Liver (tissue), 9 donors: ENCODE measurements around the gene EEF2K. TPM values are rescaled to one million over a fixed set of nuclear protein-coding genes. Genes with fewer than 3 reads are reported as not detected.

Source experiments
- DNase-seq: peaks from one replicate; pipeline ENCODE4 v3.0.0-alpha.2; 2017; ENCODE audit warnings: low spot score
- H3K27ac ChIP-seq, 2 donors: one replicate each; pipeline ENCODE4 v1.7.0; 2013; ENCODE audit warnings: inconsistent platforms in 2 of 2, low read length in 2 of 2, control low read depth in 1 of 2, low read depth in 1 of 2, mild to moderate bottlenecking in 1 of 2
- H3K27me3 ChIP-seq, 4 donors: one replicate each; pipeline versions ENCODE4 v1.6.1 to v1.7.0; 2013; ENCODE audit warnings: low read length in 3 of 4, inconsistent platforms in 1 of 4, mild to moderate bottlenecking in 1 of 4, moderate library complexity in 1 of 4; ENCODE audit not compliant: control insufficient read depth in 4 of 4, insufficient read depth in 4 of 4
- H3K36me3 ChIP-seq, 4 donors: one replicate each; pipeline versions ENCODE4 v1.6.1 to v1.7.0; 2013; ENCODE audit warnings: low read length in 3 of 4, mild to moderate bottlenecking in 3 of 4, low read depth in 1 of 4, moderate library complexity in 1 of 4; ENCODE audit not compliant: control insufficient read depth in 4 of 4, insufficient read depth in 3 of 4
- H3K4me1 ChIP-seq, 4 donors: one replicate each; pipeline versions ENCODE4 v1.6.1 to v1.7.0; 2013; ENCODE audit warnings: low read length in 3 of 4, mild to moderate bottlenecking in 3 of 4, moderate library complexity in 1 of 4; ENCODE audit not compliant: control insufficient read depth in 4 of 4, insufficient read depth in 4 of 4
- H3K4me3 ChIP-seq, 3 donors: one replicate each; pipeline versions ENCODE4 v1.6.1 to v1.7.0; 2013; ENCODE audit warnings: low read length in 3 of 3, control low read depth in 1 of 3, low read depth in 1 of 3, mild to moderate bottlenecking in 1 of 3
- H3K9ac ChIP-seq, 2 donors: one replicate each; pipeline ENCODE4 v1.7.0; 2013; ENCODE audit warnings: low read length in 2 of 2, mild to moderate bottlenecking in 2 of 2, moderate library complexity in 2 of 2, control low read depth in 1 of 2, low read depth in 1 of 2
- H3K9me3 ChIP-seq, 4 donors: one replicate each; pipeline versions ENCODE4 v1.6.1 to v1.7.0; 2013; ENCODE audit warnings: low read length in 3 of 4; ENCODE audit not compliant: control insufficient read depth in 4 of 4
- FOXA2 ChIP-seq: IDR thresholded peaks from 2 replicates; pipeline ENCODE4 v1.6.1; 2016; ENCODE audit warnings: antibody characterized with exemption
- HNF4A ChIP-seq, 2 donors: conservative IDR thresholded peaks; 2 replicates each; pipeline ENCODE4 v1.6.1; 2016; ENCODE audit warnings: antibody characterized with exemption in 2 of 2, mild to moderate bottlenecking in 2 of 2
- HNF4G ChIP-seq: IDR thresholded peaks from 2 replicates; pipeline ENCODE4 v1.6.1; 2016; ENCODE audit warnings: antibody characterized with exemption
- JUND ChIP-seq, 2 donors: IDR thresholded peaks; 2 replicates each; pipeline ENCODE4 v1.6.1; 2016; ENCODE audit warnings: antibody characterized with exemption in 2 of 2
- NR2F2 ChIP-seq: IDR thresholded peaks from 2 replicates; pipeline ENCODE4 v1.6.1; 2016; ENCODE audit warnings: antibody characterized with exemption
- RXRA ChIP-seq, 2 donors: IDR thresholded peaks; 2 replicates each; pipeline ENCODE4 v1.6.1; 2017 to 2018; ENCODE audit warnings: antibody characterized with exemption in 2 of 2, mild to moderate bottlenecking in 1 of 2
- SP1 ChIP-seq: IDR thresholded peaks from 2 replicates; pipeline ENCODE4 v1.6.1; 2018; ENCODE audit warnings: antibody characterized with exemption, mild to moderate bottlenecking
- YY1 ChIP-seq: IDR thresholded peaks from 2 replicates; pipeline ENCODE4 v1.6.1; 2016; ENCODE audit warnings: antibody characterized with exemption, mild to moderate bottlenecking
- WGBS: extraction: QIAGEN DNeasy Blood & Tissue Kit; methylation state at CpG from one replicate; pipeline ENCODE4 v1.1.7; 2013; 5-methylcytosine and 5-hydroxymethylcytosine counted together
- polyA plus RNA-seq, 2 donors: library from polyadenylated mRNA; stranded (reverse) in 1 of 2; unstranded in 1 of 2; fragments of 200-250 nt in 1 of 2; fragments of >200 nt in 1 of 2; fragmentation: Nextera tagmentation in 1 of 2; extraction: Ambion mirVana in 1 of 2; gene quantifications; one replicate each; pipeline versions ENCODE4 v1.2.1 to v1.2.3, GENCODE V29; 2013 to 2015
- total RNA-seq, 2 donors: library from RNA; depleted of rRNA; stranded (reverse); fragments of >200 nt; gene quantifications; one replicate each; pipeline ENCODE4 v1.2.3, GENCODE V29; 2014
- TF ChIP-seq, protein P1 (sequence below): IDR thresholded peaks from 2 replicates; pipeline ENCODE4 v1.6.1; 2016; ENCODE audit warnings: antibody characterized with exemption
- TF ChIP-seq, protein P2 (sequence below): IDR thresholded peaks from 2 replicates; pipeline ENCODE4 v1.6.1; 2016; ENCODE audit warnings: antibody characterized with exemption
- TF ChIP-seq, protein P3 (sequence below): IDR thresholded peaks from 2 replicates; pipeline ENCODE4 v1.6.1; 2016; ENCODE audit warnings: antibody characterized with exemption
- TF ChIP-seq, protein P4 (sequence below): IDR thresholded peaks from 2 replicates; pipeline ENCODE4 v1.6.1; 2016; ENCODE audit warnings: antibody characterized with exemption, mild to moderate bottlenecking
- TF ChIP-seq, protein P5 (sequence below): fragments of 150-350 bp; IDR thresholded peaks from 2 replicates; pipeline ENCODE4 v1.5.1; 2017; ENCODE audit warnings: improper control_type of control experiment, low read depth, low read length; ENCODE audit not compliant: missing input control
- donor health status: healthy.
- donor health status: healthy.
- donor health status: healthy.
- donor health status: healthy.
- donor health status: healthy.

Gene EEF2K
- total and polyA plus RNA-seq, 4 donors, result 3.2 to 14.3 (median 8.0) TPM

DNA sequence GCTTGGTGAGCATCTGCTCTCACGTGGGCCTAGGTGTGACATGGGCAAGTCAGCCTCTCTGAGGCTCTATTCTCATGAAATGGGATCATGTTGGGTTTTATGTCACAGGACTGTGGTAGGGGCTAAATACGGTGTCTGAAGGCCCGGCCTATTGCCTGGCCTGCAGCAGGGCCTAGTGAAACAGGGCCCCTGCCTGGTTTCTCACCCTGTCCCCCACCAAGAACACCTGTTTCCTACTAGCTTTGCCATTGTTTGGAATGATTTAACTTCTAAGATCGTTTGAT, 120.2 kb downstream of the EEF2K start:
- H3K27ac ChIP-seq, result no peak overlapping the region
- TF ChIP-seq SP1 (no peak), NR2F2 (no peak), HNF4A (conservative IDR thresholded peaks at IDR 0.05) (no peak), RXRA (IDR thresholded peaks at IDR 0.05) (no peak)
- TF ChIP-seq, protein P1, sequence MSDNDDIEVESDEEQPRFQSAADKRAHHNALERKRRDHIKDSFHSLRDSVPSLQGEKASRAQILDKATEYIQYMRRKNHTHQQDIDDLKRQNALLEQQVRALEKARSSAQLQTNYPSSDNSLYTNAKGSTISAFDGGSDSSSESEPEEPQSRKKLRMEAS, result no peak
- TF ChIP-seq, protein P2, sequence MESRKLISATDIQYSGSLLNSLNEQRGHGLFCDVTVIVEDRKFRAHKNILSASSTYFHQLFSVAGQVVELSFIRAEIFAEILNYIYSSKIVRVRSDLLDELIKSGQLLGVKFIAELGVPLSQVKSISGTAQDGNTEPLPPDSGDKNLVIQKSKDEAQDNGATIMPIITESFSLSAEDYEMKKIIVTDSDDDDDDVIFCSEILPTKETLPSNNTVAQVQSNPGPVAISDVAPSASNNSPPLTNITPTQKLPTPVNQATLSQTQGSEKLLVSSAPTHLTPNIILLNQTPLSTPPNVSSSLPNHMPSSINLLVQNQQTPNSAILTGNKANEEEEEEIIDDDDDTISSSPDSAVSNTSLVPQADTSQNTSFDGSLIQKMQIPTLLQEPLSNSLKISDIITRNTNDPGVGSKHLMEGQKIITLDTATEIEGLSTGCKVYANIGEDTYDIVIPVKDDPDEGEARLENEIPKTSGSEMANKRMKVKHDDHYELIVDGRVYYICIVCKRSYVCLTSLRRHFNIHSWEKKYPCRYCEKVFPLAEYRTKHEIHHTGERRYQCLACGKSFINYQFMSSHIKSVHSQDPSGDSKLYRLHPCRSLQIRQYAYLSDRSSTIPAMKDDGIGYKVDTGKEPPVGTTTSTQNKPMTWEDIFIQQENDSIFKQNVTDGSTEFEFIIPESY, result no peak
- TF ChIP-seq, protein P3, sequence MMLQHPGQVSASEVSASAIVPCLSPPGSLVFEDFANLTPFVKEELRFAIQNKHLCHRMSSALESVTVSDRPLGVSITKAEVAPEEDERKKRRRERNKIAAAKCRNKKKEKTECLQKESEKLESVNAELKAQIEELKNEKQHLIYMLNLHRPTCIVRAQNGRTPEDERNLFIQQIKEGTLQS, result no peak
- H3K36me3 ChIP-seq, result peaks cover 13 to 67% (median 29%) of the 10 kb centered on the region in 4 donors
- WGBS, result 95% methylated on average over 4 of the region's 4 CpGs
- no peaks in the 10 kb centered on the region for H3K4me1 ChIP-seq
- no peaks in the 10 kb centered on the region for H3K9me3 ChIP-seq
- no peak for DNase-seq
- no peak overlapping the region for H3K4me3 ChIP-seq
- no peak overlapping the region for H3K9ac ChIP-seq
- H3K27me3 ChIP-seq, result no peaks in the 10 kb centered on the region

DNA sequence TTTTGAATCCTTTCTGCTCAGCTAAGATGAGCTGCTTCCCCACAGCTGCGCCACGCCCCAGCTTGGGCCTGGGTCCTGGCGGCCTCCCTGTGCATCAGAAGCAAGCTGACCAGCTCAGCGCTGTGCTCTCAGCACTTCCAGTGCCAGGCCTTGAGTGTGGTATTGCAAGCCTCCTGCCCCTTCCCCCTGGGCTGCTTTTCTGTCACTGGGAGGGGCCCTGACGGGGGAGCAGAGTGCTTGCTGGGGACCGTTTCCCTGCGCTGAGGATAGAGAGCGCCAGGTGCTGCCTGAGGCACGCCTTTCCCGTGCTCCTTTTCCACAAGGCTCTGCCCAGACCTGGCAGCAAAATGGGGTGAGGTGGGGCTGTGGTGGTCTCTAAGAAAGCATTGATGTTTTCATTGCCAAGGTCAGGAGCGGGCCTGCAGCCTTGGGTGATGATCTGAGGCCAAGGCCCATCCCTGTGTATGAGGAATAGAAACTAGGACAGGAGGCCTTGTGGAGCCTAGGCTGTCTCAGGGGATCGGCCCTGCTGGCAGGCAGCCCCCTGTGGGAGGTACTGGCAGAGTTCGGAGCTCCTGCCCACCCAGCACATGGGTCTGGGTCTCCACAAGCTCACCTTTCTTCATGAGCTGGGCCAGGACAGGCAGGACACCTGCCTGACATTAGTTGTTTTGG, 120.8 kb downstream of the EEF2K start:
- no peaks in the 10 kb centered on the region for H3K27me3 ChIP-seq
- TF ChIP-seq, protein P3, result no peak
- TF ChIP-seq FOXA2 (no peak), HNF4G (no peak), SP1 (no peak), NR2F2 (no peak), YY1 (no peak), JUND (IDR thresholded peaks at IDR 0.05) (no peak)
- TF ChIP-seq, protein P4, sequence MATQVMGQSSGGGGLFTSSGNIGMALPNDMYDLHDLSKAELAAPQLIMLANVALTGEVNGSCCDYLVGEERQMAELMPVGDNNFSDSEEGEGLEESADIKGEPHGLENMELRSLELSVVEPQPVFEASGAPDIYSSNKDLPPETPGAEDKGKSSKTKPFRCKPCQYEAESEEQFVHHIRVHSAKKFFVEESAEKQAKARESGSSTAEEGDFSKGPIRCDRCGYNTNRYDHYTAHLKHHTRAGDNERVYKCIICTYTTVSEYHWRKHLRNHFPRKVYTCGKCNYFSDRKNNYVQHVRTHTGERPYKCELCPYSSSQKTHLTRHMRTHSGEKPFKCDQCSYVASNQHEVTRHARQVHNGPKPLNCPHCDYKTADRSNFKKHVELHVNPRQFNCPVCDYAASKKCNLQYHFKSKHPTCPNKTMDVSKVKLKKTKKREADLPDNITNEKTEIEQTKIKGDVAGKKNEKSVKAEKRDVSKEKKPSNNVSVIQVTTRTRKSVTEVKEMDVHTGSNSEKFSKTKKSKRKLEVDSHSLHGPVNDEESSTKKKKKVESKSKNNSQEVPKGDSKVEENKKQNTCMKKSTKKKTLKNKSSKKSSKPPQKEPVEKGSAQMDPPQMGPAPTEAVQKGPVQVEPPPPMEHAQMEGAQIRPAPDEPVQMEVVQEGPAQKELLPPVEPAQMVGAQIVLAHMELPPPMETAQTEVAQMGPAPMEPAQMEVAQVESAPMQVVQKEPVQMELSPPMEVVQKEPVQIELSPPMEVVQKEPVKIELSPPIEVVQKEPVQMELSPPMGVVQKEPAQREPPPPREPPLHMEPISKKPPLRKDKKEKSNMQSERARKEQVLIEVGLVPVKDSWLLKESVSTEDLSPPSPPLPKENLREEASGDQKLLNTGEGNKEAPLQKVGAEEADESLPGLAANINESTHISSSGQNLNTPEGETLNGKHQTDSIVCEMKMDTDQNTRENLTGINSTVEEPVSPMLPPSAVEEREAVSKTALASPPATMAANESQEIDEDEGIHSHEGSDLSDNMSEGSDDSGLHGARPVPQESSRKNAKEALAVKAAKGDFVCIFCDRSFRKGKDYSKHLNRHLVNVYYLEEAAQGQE, result no peak
- TF ChIP-seq, protein P5, sequence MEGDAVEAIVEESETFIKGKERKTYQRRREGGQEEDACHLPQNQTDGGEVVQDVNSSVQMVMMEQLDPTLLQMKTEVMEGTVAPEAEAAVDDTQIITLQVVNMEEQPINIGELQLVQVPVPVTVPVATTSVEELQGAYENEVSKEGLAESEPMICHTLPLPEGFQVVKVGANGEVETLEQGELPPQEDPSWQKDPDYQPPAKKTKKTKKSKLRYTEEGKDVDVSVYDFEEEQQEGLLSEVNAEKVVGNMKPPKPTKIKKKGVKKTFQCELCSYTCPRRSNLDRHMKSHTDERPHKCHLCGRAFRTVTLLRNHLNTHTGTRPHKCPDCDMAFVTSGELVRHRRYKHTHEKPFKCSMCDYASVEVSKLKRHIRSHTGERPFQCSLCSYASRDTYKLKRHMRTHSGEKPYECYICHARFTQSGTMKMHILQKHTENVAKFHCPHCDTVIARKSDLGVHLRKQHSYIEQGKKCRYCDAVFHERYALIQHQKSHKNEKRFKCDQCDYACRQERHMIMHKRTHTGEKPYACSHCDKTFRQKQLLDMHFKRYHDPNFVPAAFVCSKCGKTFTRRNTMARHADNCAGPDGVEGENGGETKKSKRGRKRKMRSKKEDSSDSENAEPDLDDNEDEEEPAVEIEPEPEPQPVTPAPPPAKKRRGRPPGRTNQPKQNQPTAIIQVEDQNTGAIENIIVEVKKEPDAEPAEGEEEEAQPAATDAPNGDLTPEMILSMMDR, result no peak
- H3K4me1 ChIP-seq, result no peaks in the 10 kb centered on the region
- no peak overlapping the region for H3K4me3 ChIP-seq
- H3K9ac ChIP-seq, result no peak overlapping the region
- WGBS, result 94% methylated on average over 13 of the region's 13 CpGs
- no peak overlapping the region for H3K27ac ChIP-seq
- peaks cover 14 to 65% (median 32%) of the 10 kb centered on the region in 4 donors for H3K36me3 ChIP-seq
- DNase-seq, result no peak
- H3K9me3 ChIP-seq, result no peaks in the 10 kb centered on the region
